Measurements from ENCODE around the gene NCK2. TPM values are rescaled to one million over a fixed set of nuclear protein-coding genes. Genes with fewer than 3 reads are reported as not detected.

The NCK2 gene
- total RNA-seq, 1 donor from 2014 or later = 45.9 TPM

- TF ChIP-seq POLR2AphosphoS5 (IDR thresholded peaks at IDR 0.05; ENCODE audit: insufficient read depth in 1 of 2, low read depth in 1 of 2) (no peak), POLR2A (IDR thresholded peaks at IDR 0.05) (no peak), CTCF (IDR thresholded peaks at IDR 0.05) (no peak)
- no peaks in the 10 kb centered on the region for H3K27me3 ChIP-seq
- peaks cover 45% of the 10 kb centered on the region for H3K4me1 ChIP-seq
- no peak overlapping the region for H3K4me3 ChIP-seq
- no peaks in the 10 kb centered on the region for H3K36me3 ChIP-seq
- no peaks in the 10 kb centered on the region for H3K9me3 ChIP-seq
- DNase-seq (ENCODE audit: extremely low spot score in 2 of 2) = no peak
- H3K27ac ChIP-seq = no peak overlapping the region
- intact Hi-C loops (cut with DNase I) = no loop called here
Measured at GRCh38 chr2:105868060-105868459, 123.3 kb downstream of the NCK2 start.

- TF ChIP-seq POLR2A (IDR thresholded peaks at IDR 0.05) = no peak
- intact Hi-C loops (cut with DNase I) = no loop called here
- H3K27me3 ChIP-seq = no peaks in the 10 kb centered on the region
- no peak for DNase-seq (ENCODE audit: extremely low spot score in 2 of 2)
- no peak overlapping the region for H3K4me3 ChIP-seq
- no peak overlapping the region for H3K27ac ChIP-seq
- H3K9me3 ChIP-seq = no peaks in the 10 kb centered on the region
- no peaks in the 10 kb centered on the region for H3K36me3 ChIP-seq
- peaks cover 55% of the 10 kb centered on the region for H3K4me1 ChIP-seq
Measured at GRCh38 chr2:105869341-105869740, 124.6 kb downstream of the NCK2 start.

- Histone ChIP-seq H3K27ac (no peak overlapping the region), H3K36me3 (no peaks in the 10 kb centered on the region), H3K4me1 (peaks cover 59% of the 10 kb centered on the region), H3K9me3 (no peaks in the 10 kb centered on the region), H3K27me3 (no peaks in the 10 kb centered on the region), H3K4me3 (no peak overlapping the region)
- intact Hi-C loops (cut with DNase I) = no loop called here
- TF ChIP-seq POLR2AphosphoS5 (IDR thresholded peaks at IDR 0.05; ENCODE audit: insufficient read depth in 1 of 2, low read depth in 1 of 2) = no peak
- no peak for TF ChIP-seq POLR2A (IDR thresholded peaks at IDR 0.05)
- TF ChIP-seq CTCF (IDR thresholded peaks at IDR 0.05) = no peak
- DNase-seq (ENCODE audit: extremely low spot score in 2 of 2) = no peak
Measured at GRCh38 chr2:105870062-105870461, 125.3 kb downstream of the NCK2 start.

GRCh38 chr2:105870858-105871257, 126.1 kb downstream of the NCK2 start:
- DNase-seq (ENCODE audit: extremely low spot score in 2 of 2) = no peak

GRCh38 chr2:105872142-105872728, 127.5 kb downstream of the NCK2 start:
- Histone ChIP-seq H3K36me3 (no peaks in the 10 kb centered on the region), H3K4me1 (peaks cover 56% of the 10 kb centered on the region), H3K4me3 (no peak overlapping the region), H3K9me3 (no peaks in the 10 kb centered on the region), H3K27me3 (no peaks in the 10 kb centered on the region), H3K27ac (no peak overlapping the region)
- TF ChIP-seq POLR2A (IDR thresholded peaks at IDR 0.05) = no peak
- no peak for TF ChIP-seq CTCF (IDR thresholded peaks at IDR 0.05)
- no peak for TF ChIP-seq POLR2AphosphoS5 (IDR thresholded peaks at IDR 0.05; ENCODE audit: insufficient read depth in 1 of 2, low read depth in 1 of 2)
- no peak for DNase-seq (ENCODE audit: extremely low spot score in 2 of 2)
- intact Hi-C loops (cut with DNase I) = no loop called here

More at GRCh38 chr2:105870858-105871257, 126.1 kb downstream of the NCK2 start:
- Histone ChIP-seq H3K36me3 (no peaks in the 10 kb centered on the region), H3K4me3 (no peak overlapping the region), H3K27me3 (no peaks in the 10 kb centered on the region), H3K27ac (no peak overlapping the region), H3K9me3 (no peaks in the 10 kb centered on the region), H3K4me1 (peaks cover 61% of the 10 kb centered on the region)
- intact Hi-C loops (cut with DNase I) = no loop called here
- TF ChIP-seq POLR2AphosphoS5 (IDR thresholded peaks at IDR 0.05; ENCODE audit: insufficient read depth in 1 of 2, low read depth in 1 of 2) (no peak), CTCF (IDR thresholded peaks at IDR 0.05) (no peak), POLR2A (IDR thresholded peaks at IDR 0.05) (no peak)

All from vagina (tissue), 2 donors.